C4-2B (cell line): ENCODE measurements around the gene TCAP.

ENCODE experiments used
- ZFX ChIP-seq: fragments of 450-650 bp; IDR thresholded peaks from 2 replicates; pipeline ENCODE4 v1.6.1; 2017
- TF ChIP-seq, protein P1 (sequence below): fragments of 450-650 bp; conservative IDR thresholded peaks from 2 replicates; pipeline ENCODE4 v1.5.1; 2017; ENCODE audit warnings: mild to moderate bottlenecking

DNA sequence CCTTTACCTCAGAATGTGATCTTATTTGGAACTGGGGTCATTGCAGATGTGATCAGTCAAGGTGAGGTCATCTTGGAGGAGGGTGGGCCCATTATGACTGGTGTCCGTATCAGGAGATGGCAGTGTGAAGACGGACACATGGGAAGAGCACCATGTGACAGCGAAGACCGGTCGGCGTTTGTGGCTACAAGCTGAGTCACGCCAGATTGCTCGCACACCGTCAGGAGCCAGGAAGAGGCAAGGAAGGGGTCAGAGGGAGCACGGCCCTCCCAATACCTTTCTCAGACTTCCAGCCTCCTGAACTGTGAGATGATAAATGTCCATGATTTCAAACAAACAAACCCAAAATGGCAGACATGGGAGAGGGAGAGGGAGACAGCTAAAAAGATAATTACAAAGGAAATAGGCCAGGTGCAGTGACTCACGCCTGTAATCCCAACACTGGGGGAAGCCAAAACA is 15.0 kb upstream of the TCAP start:
- TF ChIP-seq, protein P1, sequence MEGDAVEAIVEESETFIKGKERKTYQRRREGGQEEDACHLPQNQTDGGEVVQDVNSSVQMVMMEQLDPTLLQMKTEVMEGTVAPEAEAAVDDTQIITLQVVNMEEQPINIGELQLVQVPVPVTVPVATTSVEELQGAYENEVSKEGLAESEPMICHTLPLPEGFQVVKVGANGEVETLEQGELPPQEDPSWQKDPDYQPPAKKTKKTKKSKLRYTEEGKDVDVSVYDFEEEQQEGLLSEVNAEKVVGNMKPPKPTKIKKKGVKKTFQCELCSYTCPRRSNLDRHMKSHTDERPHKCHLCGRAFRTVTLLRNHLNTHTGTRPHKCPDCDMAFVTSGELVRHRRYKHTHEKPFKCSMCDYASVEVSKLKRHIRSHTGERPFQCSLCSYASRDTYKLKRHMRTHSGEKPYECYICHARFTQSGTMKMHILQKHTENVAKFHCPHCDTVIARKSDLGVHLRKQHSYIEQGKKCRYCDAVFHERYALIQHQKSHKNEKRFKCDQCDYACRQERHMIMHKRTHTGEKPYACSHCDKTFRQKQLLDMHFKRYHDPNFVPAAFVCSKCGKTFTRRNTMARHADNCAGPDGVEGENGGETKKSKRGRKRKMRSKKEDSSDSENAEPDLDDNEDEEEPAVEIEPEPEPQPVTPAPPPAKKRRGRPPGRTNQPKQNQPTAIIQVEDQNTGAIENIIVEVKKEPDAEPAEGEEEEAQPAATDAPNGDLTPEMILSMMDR = no peak
- no peak for TF ChIP-seq ZFX
